IMR-90 (cell line): Measurements from ENCODE around the gene FRY. TPM values are rescaled to one million over a fixed set of nuclear protein-coding genes. Genes with fewer than 3 reads are reported as not detected.

Experiments used
- ATAC-seq: fragments of 200-7000 bp; cut with Tn5 transposase; 2 replicates; pipeline ENCODE4 v1.9.1; 2020; ENCODE audit warnings: low read depth, mild to moderate bottlenecking, moderate library complexity
- BruUV-seq: library from RNA; stranded (reverse); fragments of 400-500 nt; replicated peaks from 2 replicates; lab custom pipeline; 2021; lab: Mats Ljungman, UMichigan
- CTCF ChIA-PET: fragments of 300-600 bp; formaldehyde crosslinking; extraction: SDS; loops from one replicate; lab custom pipeline; 2021; ENCODE audit warnings: antibody characterized with exemption; lab: Yijun Ruan, JAX
- POLR2A ChIA-PET: fragments of 300-600 bp; sonication (Branson Sonifier 250); formaldehyde crosslinking; loops from one replicate; lab custom pipeline; 2022; ENCODE audit warnings: antibody characterized with exemption; ENCODE audit not compliant: unreplicated experiment; lab: Charles Lee
- DNase-seq: peaks from one replicate; pipeline ENCODE4 v3.0.0; 2013
- H2AFZ ChIP-seq: replicated peaks from 2 replicates; pipeline ENCODE3; 2013; ENCODE audit warnings: low read length, mild to moderate bottlenecking; ENCODE audit not compliant: poor library complexity
- H2AK5ac ChIP-seq: 2 replicates; pipeline ENCODE4 v1.6.1; 2013; ENCODE audit warnings: low read depth, low read length, inconsistent platforms
- H2AK9ac ChIP-seq: replicated peaks from 2 replicates; pipeline ENCODE3; 2013; ENCODE audit warnings: mild to moderate bottlenecking, low read depth, low read length, moderate library complexity; ENCODE audit not compliant: poor library complexity
- H2BK120ac ChIP-seq: 2 replicates; pipeline ENCODE4 v1.6.1; 2013; ENCODE audit warnings: low read depth, low read length, inconsistent platforms
- H2BK15ac ChIP-seq: 3 replicates; pipeline ENCODE4 v1.6.1; 2013; ENCODE audit warnings: low read depth, low read length, inconsistent platforms
- H2BK20ac ChIP-seq: 2 replicates; pipeline ENCODE4 v1.6.1; 2013; ENCODE audit warnings: low read depth, mild to moderate bottlenecking, inconsistent platforms, low read length, moderate library complexity
- H2BK5ac ChIP-seq: 2 replicates; pipeline ENCODE4 v1.6.1; 2013; ENCODE audit warnings: mild to moderate bottlenecking, low read depth, low read length, inconsistent platforms; ENCODE audit not compliant: poor library complexity, severe bottlenecking
- H3K14ac ChIP-seq: replicated peaks from 2 replicates; pipeline ENCODE4 v1.6.1; 2013; ENCODE audit warnings: low read depth, low read length, inconsistent platforms
- H3K18ac ChIP-seq: 2 replicates; pipeline ENCODE4 v1.6.1; 2013; ENCODE audit warnings: low read depth, low read length, control low read depth
- H3K23ac ChIP-seq: 2 replicates; pipeline ENCODE4 v1.6.1; 2013; ENCODE audit warnings: low read depth, low read length, inconsistent platforms
- H3K27ac ChIP-seq: 2 replicates; pipeline ENCODE4 v1.5.1; 2013; ENCODE audit warnings: mild to moderate bottlenecking, control low read depth, low read length; ENCODE audit not compliant: insufficient read depth
- H3K27me3 ChIP-seq: 2 replicates; pipeline ENCODE4 v1.6.1; 2013; ENCODE audit warnings: low read length; ENCODE audit not compliant: control insufficient read depth, insufficient read depth
- H3K36me3 ChIP-seq: 2 replicates; pipeline ENCODE4 v1.6.1; 2013; ENCODE audit warnings: low read length, mixed read lengths; ENCODE audit not compliant: control insufficient read depth, insufficient read depth
- H3K4ac ChIP-seq: 2 replicates; pipeline ENCODE4 v1.6.1; 2013; ENCODE audit warnings: low read depth, low read length, inconsistent platforms
- H3K4me1 ChIP-seq: 2 replicates; pipeline ENCODE4 v1.6.1; 2013; ENCODE audit warnings: low read length, mixed read lengths; ENCODE audit not compliant: control insufficient read depth, insufficient read depth
- H3K4me2 ChIP-seq: 2 replicates; pipeline ENCODE4 v1.6.1; 2013; ENCODE audit warnings: low read depth, mild to moderate bottlenecking, control low read depth, low read length, moderate library complexity
- H3K4me3 ChIP-seq: 2 replicates; pipeline ENCODE4 v1.5.1; 2013; ENCODE audit warnings: low read depth, mild to moderate bottlenecking, control low read depth, low read length, moderate library complexity; ENCODE audit not compliant: insufficient read depth
- H3K56ac ChIP-seq: 2 replicates; pipeline ENCODE4 v1.6.1; 2013; ENCODE audit warnings: low read length, inconsistent platforms; ENCODE audit not compliant: insufficient read depth; ENCODE audit errors: extremely low read depth
- H3K79me1 ChIP-seq, 2 experiments: 2 replicates each; pipeline ENCODE4 v1.6.1; 2013; ENCODE audit warnings: low read length in 2 of 2, inconsistent platforms in 1 of 2, low read depth in 1 of 2
- H3K9ac ChIP-seq: 2 replicates; pipeline ENCODE4 v1.6.1; 2013; ENCODE audit warnings: low read depth, low read length, control low read depth
- H3K9me1 ChIP-seq: 2 replicates; pipeline ENCODE4 v1.6.1; 2013; ENCODE audit warnings: low read length, inconsistent platforms; ENCODE audit not compliant: insufficient read depth
- H3K9me3 ChIP-seq: 2 replicates; pipeline ENCODE4 v1.6.1; 2013; ENCODE audit warnings: low read length; ENCODE audit not compliant: control insufficient read depth, insufficient read depth
- H4K20me1 ChIP-seq: 2 replicates; pipeline ENCODE4 v1.6.1; 2013; ENCODE audit warnings: low read length, inconsistent platforms; ENCODE audit not compliant: insufficient read depth
- H4K5ac ChIP-seq: 2 replicates; pipeline ENCODE4 v1.6.1; 2013; ENCODE audit warnings: mild to moderate bottlenecking, low read depth, low read length, control low read depth
- H4K8ac ChIP-seq, 2 experiments: 2 replicates each; pipeline ENCODE4 v1.6.1; 2013; ENCODE audit warnings: low read depth in 2 of 2, low read length in 2 of 2, control low read depth in 1 of 2, inconsistent platforms in 1 of 2
- H4K91ac ChIP-seq: 2 replicates; pipeline ENCODE4 v1.6.1; 2013; ENCODE audit warnings: low read depth, low read length, inconsistent platforms; ENCODE audit not compliant: insufficient read depth
- BHLHE40 ChIP-seq: fragments of 150-350 bp; IDR thresholded peaks from 2 replicates; pipeline ENCODE4 v1.6.1; 2016; ENCODE audit warnings: mild to moderate bottlenecking, low read depth, low read length
- CEBPB ChIP-seq: IDR thresholded peaks from 2 replicates; pipeline ENCODE4 v1.6.1; 2012; ENCODE audit warnings: low read depth, low read length, improper control_type of control experiment
- CHD1 ChIP-seq: IDR thresholded peaks from 2 replicates; pipeline ENCODE4 v1.6.1; 2012; ENCODE audit warnings: low read depth, low read length, improper control_type of control experiment
- CTCF ChIP-seq: conservative IDR thresholded peaks from 2 replicates; pipeline ENCODE4 v1.5.1; 2012; ENCODE audit warnings: mild to moderate bottlenecking, low read depth, low read length, improper control_type of control experiment
- ELK1 ChIP-seq: fragments of 150-350 bp; IDR thresholded peaks from 2 replicates; pipeline ENCODE4 v1.6.1; 2016; ENCODE audit warnings: low read depth, mild to moderate bottlenecking, low read length, moderate library complexity, borderline replicate concordance
- FOS ChIP-seq: fragments of 150-350 bp; IDR thresholded peaks from 2 replicates; pipeline ENCODE4 v1.6.1; 2016; ENCODE audit warnings: low read depth, low read length
- MAFK ChIP-seq: IDR thresholded peaks from 2 replicates; pipeline ENCODE4 v1.6.1; 2012; ENCODE audit warnings: low read depth, low read length, improper control_type of control experiment
- MAZ ChIP-seq: IDR thresholded peaks from 2 replicates; pipeline ENCODE4 v1.6.1; 2012; ENCODE audit warnings: low read depth, mild to moderate bottlenecking, low read length, improper control_type of control experiment, moderate library complexity, borderline replicate concordance
- MXI1 ChIP-seq: IDR thresholded peaks from 2 replicates; pipeline ENCODE4 v1.6.1; 2012; ENCODE audit warnings: low read depth, mild to moderate bottlenecking, low read length, moderate library complexity, borderline replicate concordance
- NFE2L2 ChIP-seq: fragments of 150-350 bp; IDR thresholded peaks from 2 replicates; pipeline ENCODE4 v1.6.1; 2016; ENCODE audit warnings: low read depth, mild to moderate bottlenecking, low read length
- POLR2A ChIP-seq: IDR thresholded peaks from 2 replicates; pipeline ENCODE4 v1.6.1; 2012; ENCODE audit warnings: mild to moderate bottlenecking, low read depth, low read length
- RAD21 ChIP-seq: IDR thresholded peaks from 2 replicates; pipeline ENCODE4 v1.6.1; 2012; ENCODE audit warnings: low read length, improper control_type of control experiment
- RCOR1 ChIP-seq: IDR thresholded peaks from 2 replicates; pipeline ENCODE4 v1.6.1; 2012; ENCODE audit warnings: mild to moderate bottlenecking, low read length, improper control_type of control experiment; ENCODE audit not compliant: insufficient replicate concordance
- RFX5 ChIP-seq: IDR thresholded peaks from 2 replicates; pipeline ENCODE4 v1.8.0; 2012; ENCODE audit warnings: low read depth, mild to moderate bottlenecking, low read length, moderate library complexity
- SMC3 ChIP-seq: fragments of 150-350 bp; IDR thresholded peaks from 2 replicates; pipeline ENCODE4 v1.6.1; 2016; ENCODE audit warnings: low read depth, mild to moderate bottlenecking, antibody characterized with exemption, low read length, moderate library complexity
- USF2 ChIP-seq: fragments of 150-350 bp; IDR thresholded peaks from 2 replicates; pipeline ENCODE4 v1.6.1; 2017; ENCODE audit warnings: mild to moderate bottlenecking, antibody characterized with exemption, low read length, low read depth
- WGBS, 2 experiments: methylation state at CpG; one replicate each; pipeline versions ENCODE4 v1.1.5 to v1.1.7; 2013; ENCODE audit warnings: missing lambda C conversion rate in 2 of 2; ENCODE audit not compliant: insufficient read length in 1 of 2; ENCODE audit errors: extremely low coverage in 2 of 2; 5-methylcytosine and 5-hydroxymethylcytosine counted together
- dilution Hi-C: fragments of 300-500 bp; cut with HindIII; formaldehyde crosslinking; loops from one replicate; pipeline ENCODE4 v1.14.3; 2018; ENCODE audit warnings: low sequenced_read_pairs; ENCODE audit not compliant: unreplicated experiment
- in situ Hi-C: fragments of 300-500 bp; cut with MboI; formaldehyde crosslinking; loops from 3 replicates; pipeline ENCODE4 v1.14.3; 2019; ENCODE audit warnings: low sequenced_read_pairs, inconsistent platforms, mixed read lengths
- intact Hi-C: fragments of 100-400 bp; cut with micrococcal nuclease; formaldehyde crosslinking; loops from 2 replicates; pipeline ENCODE4 v1.10.0; 2022
- polyA plus RNA-seq, 3 experiments: library from polyadenylated mRNA; depleted of rRNA; stranded (reverse); fragments of >200 nt; gene quantifications; 2 replicates each; pipeline ENCODE4 v1.2.3, GENCODE V29; 2012; ENCODE audit warnings: low replicate concordance in 1 of 3
- total RNA-seq: library from RNA; depleted of rRNA; stranded (reverse); fragments of >200 nt; gene quantifications from 2 replicates; pipeline ENCODE4 v1.2.3, GENCODE V29; 2012

The FRY gene
- total and polyA plus RNA-seq, 2 of the 4 experiments (the other 2 are of a cell fraction) = 3.0 to 4.8 TPM

- no peaks in the 10 kb centered on the region for H4K20me1 ChIP-seq
- POLR2A ChIA-PET = no interaction called here
- no peak overlapping the region for H3K4me2 ChIP-seq
- DNase-seq (no peak), ATAC-seq (no peak)
- no peak overlapping the region for H2AK5ac ChIP-seq
- H3K18ac ChIP-seq = no peak overlapping the region
- in situ Hi-C loops = no loop called here
- H3K23ac ChIP-seq = no peak overlapping the region
- no peak overlapping the region for H2AFZ ChIP-seq
- no peak for TF ChIP-seq RAD21
- TF ChIP-seq MXI1 = no peak
- TF ChIP-seq MAZ = no peak
- TF ChIP-seq CEBPB = no peak
- TF ChIP-seq RCOR1 = no peak
- TF ChIP-seq SMC3 = no peak
- TF ChIP-seq CHD1 = no peak
- no peak for TF ChIP-seq MAFK
- no peak for TF ChIP-seq FOS
- no peak for TF ChIP-seq ELK1
- TF ChIP-seq RFX5 = no peak
- TF ChIP-seq CTCF = no peak
- no peak for TF ChIP-seq POLR2A
- TF ChIP-seq BHLHE40 = no peak
- no peak for TF ChIP-seq USF2
- TF ChIP-seq NFE2L2 = no peak
- H3K4me1 ChIP-seq = peaks cover 5% of the 10 kb centered on the region; the same call in 1 of the 2 replicates
- H3K14ac ChIP-seq = no peak overlapping the region
- H3K4ac ChIP-seq = 0 out of 2 replicates have a peak overlapping the region, but pooled peaks have one; percentile 11
- no peak overlapping the region for H3K4me3 ChIP-seq
- no TSS peak for BruUV-seq
- no peaks in the 10 kb centered on the region for H3K9me1 ChIP-seq
- no peak overlapping the region for H3K27ac ChIP-seq
- dilution Hi-C loops = no loop called here
- no peak overlapping the region for H2AK9ac ChIP-seq
- H2BK15ac ChIP-seq = no peak overlapping the region
- no peak overlapping the region for H3K56ac ChIP-seq
- no peaks in the 10 kb centered on the region for H3K9me3 ChIP-seq
- no peak overlapping the region for H4K91ac ChIP-seq
- H2BK20ac ChIP-seq = 0 out of 2 replicates have a peak overlapping the region, but pooled peaks have one; percentile 22
- intact Hi-C loops = no loop called here
- no CpG with 5 or more reads among the region's 5 CpGs for WGBS, 2 experiments
- CTCF ChIA-PET = no interaction called here
- H4K5ac ChIP-seq = no peak overlapping the region
- no peak overlapping the region for H4K8ac ChIP-seq
- no peak overlapping the region for H3K9ac ChIP-seq
- H3K27me3 ChIP-seq = no peaks in the 10 kb centered on the region
- no peaks in the 10 kb centered on the region; the same call in 1 of the 2 replicates for H3K36me3 ChIP-seq
- no peak overlapping the region; the same call in 1 of the 2 replicates for H2BK120ac ChIP-seq
- H3K79me1 ChIP-seq = no peaks in the 10 kb centered on the region
- no peak overlapping the region for H2BK5ac ChIP-seq
Observed at GRCh38 chr13:32151240-32151639, 119.7 kb downstream of the FRY start.
